Activated CD8-positive, alpha-beta memory T cell treated with anti-CD3 and anti-CD28 coated beads for 4 hours (primary cell): ENCODE measurements around the gene CITED1.
"Not testable (repeated sequence)": the region's sequence is repeated elsewhere in the genome, so short reads cannot be mapped to it uniquely, and the experiment has no call there.

Experiments used
- DNase-seq, 2 donors: peaks; one replicate each; pipeline ENCODE4 v3.0.0-alpha.2; 2020; ENCODE audit warnings: low read depth in 2 of 2

Gene CITED1, protein sequence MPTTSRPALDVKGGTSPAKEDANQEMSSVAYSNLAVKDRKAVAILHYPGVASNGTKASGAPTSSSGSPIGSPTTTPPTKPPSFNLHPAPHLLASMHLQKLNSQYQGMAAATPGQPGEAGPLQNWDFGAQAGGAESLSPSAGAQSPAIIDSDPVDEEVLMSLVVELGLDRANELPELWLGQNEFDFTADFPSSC

GRCh38 chrX:72305286-72306084, at the start of gene CITED1:
Gene CITED1 (minus strand): TSS chrX:72305914. CDS start chrX:72302869, 3,045 bp downstream.
- no peak for DNase-seq

GRCh38 chrX:72352786-72353185, 47.1 kb upstream of the CITED1 start:
- no peak for DNase-seq

- no peak for DNase-seq
Measured at GRCh38 chrX:72351606-72352334, 46.1 kb upstream of the CITED1 start.

- no peak for DNase-seq
Measured at GRCh38 chrX:72349190-72349589, 43.5 kb upstream of the CITED1 start.

- no peak for DNase-seq
Measured at GRCh38 chrX:72348247-72348979, 42.7 kb upstream of the CITED1 start.

GRCh38 chrX:72347366-72347765, 41.7 kb upstream of the CITED1 start:
- DNase-seq: no peak

- DNase-seq: no peak
Measured at GRCh38 chrX:72346302-72346949, 40.7 kb upstream of the CITED1 start.

GRCh38 chrX:72340626-72341025, 34.9 kb upstream of the CITED1 start:
- no peak for DNase-seq

GRCh38 chrX:72340041-72340440, 34.3 kb upstream of the CITED1 start:
- no peak for DNase-seq

- no peak for DNase-seq
Measured at GRCh38 chrX:72330131-72330530, 24.4 kb upstream of the CITED1 start.

GRCh38 chrX:72326605-72327300, 21.0 kb upstream of the CITED1 start:
- DNase-seq: no peak

GRCh38 chrX:72319651-72320050, 13.9 kb upstream of the CITED1 start:
- DNase-seq: not testable (repeated sequence)

DNA sequence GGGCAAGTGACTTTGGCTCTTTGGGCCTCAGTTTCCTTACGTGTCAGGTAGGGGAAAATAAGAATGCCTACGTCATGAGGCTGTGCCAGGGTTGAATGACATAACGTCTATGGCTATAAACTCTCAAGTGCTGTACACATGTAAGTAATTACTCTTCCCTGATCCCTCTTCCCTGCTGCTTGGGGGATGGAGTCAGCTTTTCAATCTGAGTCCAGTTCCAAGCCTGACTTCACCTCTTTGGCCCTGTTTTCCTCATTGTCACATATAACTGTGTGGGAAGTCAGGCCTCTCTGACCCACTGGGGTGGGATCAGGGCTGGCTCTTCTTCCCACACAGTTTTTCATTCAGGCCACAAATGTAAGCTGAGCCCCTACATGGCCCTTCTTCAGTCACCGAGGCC, 11.4 kb upstream of the CITED1 start:
- no peak for DNase-seq

DNA sequence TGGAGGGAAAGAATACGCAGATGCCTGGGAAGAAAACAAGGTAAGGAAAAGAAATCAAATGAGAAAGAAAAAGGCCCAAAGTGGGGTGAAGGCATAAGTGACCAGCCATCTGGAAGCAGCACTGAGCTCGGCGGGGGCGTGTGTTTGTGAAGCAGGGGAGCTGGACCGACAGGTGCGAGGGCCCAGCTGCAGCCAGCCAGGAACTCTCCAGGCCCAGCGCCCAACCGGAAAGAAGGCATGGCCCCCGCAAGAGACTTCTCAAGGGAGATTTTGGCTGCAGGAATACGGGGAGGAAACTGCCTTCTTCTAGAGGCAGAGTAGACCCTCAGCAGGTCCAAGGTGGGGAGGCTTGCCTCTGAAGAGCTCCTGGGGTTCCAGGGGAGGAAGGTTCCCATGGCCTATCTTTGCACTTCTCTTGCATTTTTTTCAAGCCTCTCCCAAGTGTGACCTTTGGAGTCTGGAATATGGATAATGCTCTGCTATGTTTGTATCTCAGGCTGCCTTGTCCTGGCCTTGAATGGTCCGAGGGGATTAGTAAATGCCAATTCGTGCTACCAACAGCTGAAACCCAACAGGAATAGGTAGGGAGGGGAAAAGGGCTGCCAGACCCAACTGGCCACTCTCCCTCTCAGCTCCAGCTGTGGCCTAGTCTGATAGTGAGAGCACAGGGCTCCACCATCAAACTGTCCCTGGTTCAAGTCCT, 10.8 kb upstream of the CITED1 start:
- DNase-seq: no peak

DNA sequence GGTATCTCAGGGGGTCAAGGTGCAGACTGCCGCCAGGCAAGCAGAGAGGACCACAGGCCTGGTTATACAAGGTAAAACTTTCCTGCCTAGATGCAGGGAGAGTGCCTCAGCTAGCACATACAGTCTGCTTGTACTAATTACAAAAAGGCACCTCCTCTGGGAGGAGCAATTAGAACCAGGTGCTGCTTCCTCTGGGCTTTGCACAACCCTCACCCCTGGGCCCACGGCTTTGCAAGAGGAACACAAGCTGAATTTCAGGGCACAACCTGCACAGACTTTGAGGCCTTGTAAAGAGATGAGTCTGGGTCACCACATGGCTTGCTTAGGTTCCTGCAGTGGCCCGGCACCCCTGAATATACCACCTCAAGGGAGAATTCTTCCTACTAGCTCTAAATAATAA, 9.2 kb upstream of the CITED1 start:
- DNase-seq: no peak

- no peak for DNase-seq
Measured at GRCh38 chrX:72313707-72314641, 8.3 kb upstream of the CITED1 start.

DNA sequence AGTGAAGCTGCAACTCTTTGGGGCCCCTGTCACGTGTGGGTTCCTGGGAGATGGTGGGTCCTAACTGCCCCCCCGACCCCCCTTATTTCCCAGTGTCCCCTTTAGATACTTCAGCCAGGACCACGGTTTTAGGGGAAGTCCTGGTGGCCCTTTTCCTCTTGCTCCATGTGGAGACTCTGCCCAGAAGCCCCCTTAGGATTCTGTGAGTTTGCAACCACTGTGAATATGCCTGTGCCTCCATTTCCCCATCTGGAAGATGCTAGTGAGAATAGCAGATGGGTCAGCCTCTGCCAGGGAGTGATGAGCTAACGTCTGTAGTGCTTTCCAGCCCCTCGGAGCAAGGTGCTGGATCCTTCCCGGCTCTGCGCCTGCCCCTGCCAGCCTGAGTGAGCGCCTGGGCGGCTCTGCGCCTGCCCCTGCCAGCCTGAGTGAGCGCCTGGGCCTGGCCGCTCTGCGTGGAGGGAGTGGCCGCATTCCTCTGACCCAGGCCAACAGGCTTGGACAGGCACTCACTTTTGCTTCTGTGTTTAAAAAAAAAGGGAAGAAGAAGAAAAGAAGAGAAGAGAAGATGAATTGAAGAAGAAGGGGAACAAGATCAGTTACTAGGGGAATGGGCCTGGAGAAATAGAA, 6.7 kb upstream of the CITED1 start:
- DNase-seq: no peak

- no peak for DNase-seq
Measured at GRCh38 chrX:72309297-72310071, 3.8 kb upstream of the CITED1 start.
